NB4 (cell line): ENCODE results near the gene EEF1A1.

Source experiments
- DNase-seq: peaks from one replicate; pipeline ENCODE4 v3.0.0; 2010; ENCODE audit warnings: low read depth
- H3K4me3 ChIP-seq: one replicate; pipeline ENCODE4 v1.5.1; 2011; ENCODE audit warnings: mild to moderate bottlenecking, low read depth, low read length, moderate library complexity
- MYC ChIP-seq: IDR thresholded peaks from 2 replicates; pipeline ENCODE4 v1.6.1; 2011; ENCODE audit warnings: low read depth, low read length
- POLR2A ChIP-seq: IDR thresholded peaks from 2 replicates; pipeline ENCODE4 v1.6.1; 2011; ENCODE audit warnings: mild to moderate bottlenecking; ENCODE audit not compliant: insufficient read length; ENCODE audit errors: extremely low read depth
- TF ChIP-seq, protein P1 (sequence below): IDR thresholded peaks from one replicate; pipeline ENCODE4 v1.5.1; 2012; ENCODE audit warnings: low read depth, low read length
- TF ChIP-seq, protein P2 (sequence below): IDR thresholded peaks from 2 replicates; pipeline ENCODE4 v1.6.1; 2011; ENCODE audit warnings: low read depth, low read length

EEF1A1 gene

DNA sequence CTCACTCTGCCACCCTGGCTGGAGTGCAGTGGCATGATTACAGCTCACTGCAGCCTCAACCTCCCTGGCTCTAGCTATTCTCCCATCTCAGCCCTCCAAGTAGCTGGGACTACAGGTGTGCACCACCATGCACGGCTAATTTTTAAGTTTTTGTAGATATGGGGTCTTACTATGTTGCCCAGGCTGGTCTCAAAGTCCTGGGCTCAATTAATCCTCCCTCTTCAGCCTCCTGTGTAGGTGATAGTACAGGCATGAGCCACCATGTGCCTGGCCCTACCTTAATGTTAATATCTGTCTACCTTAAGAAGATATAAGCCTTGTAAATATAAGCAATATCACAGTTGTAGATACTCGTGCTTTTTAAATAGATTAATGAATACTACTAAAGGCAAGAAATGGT lies 16.7 kb downstream of the EEF1A1 start:
- no peak for DNase-seq
- H3K4me3 ChIP-seq = no peak overlapping the region
- TF ChIP-seq, protein P1, sequence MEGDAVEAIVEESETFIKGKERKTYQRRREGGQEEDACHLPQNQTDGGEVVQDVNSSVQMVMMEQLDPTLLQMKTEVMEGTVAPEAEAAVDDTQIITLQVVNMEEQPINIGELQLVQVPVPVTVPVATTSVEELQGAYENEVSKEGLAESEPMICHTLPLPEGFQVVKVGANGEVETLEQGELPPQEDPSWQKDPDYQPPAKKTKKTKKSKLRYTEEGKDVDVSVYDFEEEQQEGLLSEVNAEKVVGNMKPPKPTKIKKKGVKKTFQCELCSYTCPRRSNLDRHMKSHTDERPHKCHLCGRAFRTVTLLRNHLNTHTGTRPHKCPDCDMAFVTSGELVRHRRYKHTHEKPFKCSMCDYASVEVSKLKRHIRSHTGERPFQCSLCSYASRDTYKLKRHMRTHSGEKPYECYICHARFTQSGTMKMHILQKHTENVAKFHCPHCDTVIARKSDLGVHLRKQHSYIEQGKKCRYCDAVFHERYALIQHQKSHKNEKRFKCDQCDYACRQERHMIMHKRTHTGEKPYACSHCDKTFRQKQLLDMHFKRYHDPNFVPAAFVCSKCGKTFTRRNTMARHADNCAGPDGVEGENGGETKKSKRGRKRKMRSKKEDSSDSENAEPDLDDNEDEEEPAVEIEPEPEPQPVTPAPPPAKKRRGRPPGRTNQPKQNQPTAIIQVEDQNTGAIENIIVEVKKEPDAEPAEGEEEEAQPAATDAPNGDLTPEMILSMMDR = no peak
- TF ChIP-seq POLR2A (no peak), MYC (no peak)
- TF ChIP-seq, protein P2, sequence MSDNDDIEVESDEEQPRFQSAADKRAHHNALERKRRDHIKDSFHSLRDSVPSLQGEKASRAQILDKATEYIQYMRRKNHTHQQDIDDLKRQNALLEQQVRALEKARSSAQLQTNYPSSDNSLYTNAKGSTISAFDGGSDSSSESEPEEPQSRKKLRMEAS = no peak

DNA sequence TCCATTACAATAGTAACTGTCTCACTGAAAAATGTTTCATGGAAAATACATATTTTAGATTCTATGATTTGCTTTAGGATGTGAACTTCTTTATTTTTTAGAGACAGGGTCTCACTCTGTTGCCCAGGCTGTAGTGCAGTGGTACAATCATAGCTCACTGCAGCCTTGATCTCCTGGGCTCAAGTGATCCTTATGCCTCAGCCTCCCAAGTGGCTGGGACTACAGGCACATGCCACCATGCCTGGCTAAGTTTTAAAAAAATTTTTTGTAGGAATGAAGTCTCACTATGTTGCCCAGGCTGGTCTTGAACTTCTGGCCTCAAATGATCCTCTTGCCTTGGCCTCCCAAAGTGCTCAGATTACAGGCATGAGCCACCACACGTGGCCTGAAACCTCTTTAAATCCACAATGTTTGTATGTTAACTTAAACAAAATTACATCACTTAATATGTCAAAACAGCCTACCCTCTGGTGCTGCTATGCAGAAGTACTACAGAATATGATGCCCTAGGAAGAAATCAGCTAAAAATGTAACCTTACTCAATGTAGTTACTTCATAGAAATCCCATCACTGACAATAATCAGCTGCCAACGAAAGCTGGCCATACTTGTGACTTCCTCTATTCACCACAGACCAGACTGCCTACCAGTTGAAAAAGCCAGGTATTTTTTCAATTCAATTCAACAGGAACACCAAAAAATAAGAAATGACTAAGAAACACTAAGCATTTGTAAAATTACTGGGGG lies 17.6 kb downstream of the EEF1A1 start:
- TF ChIP-seq POLR2A (no peak), MYC (no peak)
- TF ChIP-seq, protein P2 = no peak
- TF ChIP-seq, protein P1 = no peak
- H3K4me3 ChIP-seq = no peak overlapping the region
- peak; percentile 32 for DNase-seq

DNA sequence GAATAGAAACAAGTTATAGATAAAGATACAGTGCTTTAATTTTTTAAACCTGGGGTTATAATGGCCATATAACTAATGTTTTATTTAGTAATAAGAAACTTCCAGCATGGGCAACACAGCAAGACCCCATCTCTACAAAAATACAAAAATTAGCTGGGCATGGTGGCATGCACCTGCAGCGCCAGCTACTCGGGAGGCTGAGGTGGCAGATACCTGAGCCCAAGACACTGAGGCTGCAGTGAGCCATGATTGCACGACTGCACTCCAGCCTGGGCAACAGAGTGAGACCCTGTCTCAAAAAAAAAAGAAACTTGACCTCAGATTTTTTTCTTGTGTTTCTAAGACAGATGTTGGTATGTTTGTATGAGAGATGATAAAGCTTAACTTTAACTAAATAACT lies 22.9 kb downstream of the EEF1A1 start:
- DNase-seq = no peak
- no peak for TF ChIP-seq POLR2A
- TF ChIP-seq MYC = no peak
- TF ChIP-seq, protein P1 = no peak
- TF ChIP-seq, protein P2 = no peak

DNA sequence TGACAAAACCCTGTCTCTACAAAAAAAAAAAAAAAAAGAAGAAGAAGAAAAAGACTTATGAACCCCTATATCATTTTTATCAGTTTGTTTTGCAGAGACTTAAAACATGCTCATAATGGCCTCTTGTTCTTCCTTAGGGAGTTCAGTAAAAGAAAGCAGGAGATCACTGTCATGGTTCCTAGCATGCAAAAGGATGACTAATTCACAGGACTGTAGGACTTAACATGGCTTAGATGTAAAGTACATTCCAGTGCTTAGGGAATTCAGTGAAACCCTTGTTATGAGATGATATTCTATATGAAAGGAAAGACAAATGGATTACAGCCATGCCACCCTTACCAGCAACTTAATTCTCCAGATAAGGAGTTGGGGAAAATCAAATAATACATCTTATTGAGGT lies 29.5 kb downstream of the EEF1A1 start:
- H3K4me3 ChIP-seq = no peak overlapping the region
- TF ChIP-seq, protein P1 = no peak
- TF ChIP-seq MYC (no peak), POLR2A (no peak)
- TF ChIP-seq, protein P2 = no peak
- DNase-seq = no peak

More for the DNA sequence above, 22.9 kb downstream of the EEF1A1 start:
- H3K4me3 ChIP-seq = no peak overlapping the region

DNA sequence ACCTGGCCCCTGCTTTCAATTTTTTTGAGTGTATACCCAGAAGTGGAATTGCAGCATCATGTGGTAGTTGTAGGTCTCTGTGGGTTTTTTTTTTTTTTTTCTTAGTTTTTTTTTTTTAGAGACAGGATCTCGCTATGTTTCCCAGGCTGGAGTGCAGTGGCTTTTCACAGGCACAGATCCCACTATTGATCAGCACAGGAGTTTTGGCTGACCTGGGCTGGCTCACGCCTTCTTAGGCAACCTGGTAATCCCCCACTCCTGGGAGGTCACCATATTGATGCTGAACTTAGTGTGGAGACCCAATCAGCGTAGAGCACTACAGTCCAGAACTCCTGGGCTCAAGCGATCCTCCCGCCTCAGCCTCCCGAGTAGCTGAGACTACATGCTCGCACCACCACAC lies 33.4 kb downstream of the EEF1A1 start:
- TF ChIP-seq POLR2A (no peak), MYC (no peak)
- TF ChIP-seq, protein P1 = no peak
- TF ChIP-seq, protein P2 = no peak
- no peak overlapping the region for H3K4me3 ChIP-seq
- no peak for DNase-seq

DNA sequence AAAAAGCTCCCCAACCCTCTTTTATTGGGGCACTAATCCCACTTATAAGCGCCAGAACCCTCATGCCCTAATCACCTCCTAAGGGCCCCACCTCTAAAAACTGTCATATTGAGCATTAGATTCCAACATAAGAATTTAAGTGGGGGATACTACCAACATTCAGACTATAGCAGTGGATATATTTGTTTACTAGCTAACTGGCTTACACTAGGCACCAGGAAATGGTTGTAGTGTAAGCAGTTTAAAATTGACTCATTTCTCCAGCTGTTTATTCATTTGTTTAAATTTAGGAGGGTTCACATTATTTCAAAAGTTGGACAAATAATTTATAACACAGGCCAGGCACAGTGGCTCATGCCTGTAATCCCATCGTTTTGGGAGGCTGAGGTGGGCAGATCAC lies 36.4 kb downstream of the EEF1A1 start:
- no peak for TF ChIP-seq MYC
- no peak for TF ChIP-seq POLR2A
- TF ChIP-seq, protein P2 = no peak
- TF ChIP-seq, protein P1 = no peak
- no peak for DNase-seq
- no peak overlapping the region for H3K4me3 ChIP-seq
